Progenitor cell of endocrine pancreas (in vitro differentiated cells): ENCODE results near the gene ADAMTSL2. TPM values are rescaled to one million over a fixed set of nuclear protein-coding genes. Genes with fewer than 3 reads are reported as not detected.

Source experiments
- DNase-seq: peaks from one replicate; pipeline ENCODE4 v3.0.0; 2021; ENCODE audit warnings: low spot score; ENCODE audit not compliant: unreplicated experiment
- H3K27ac Mint-ChIP-seq: 2 replicates; pipeline ENCODE4 v1.8.0; 2021; ENCODE audit warnings: mild to moderate bottlenecking, moderate library complexity, mixed read lengths
- H3K27me3 Mint-ChIP-seq: 2 replicates; pipeline ENCODE4 v1.8.0; 2021; ENCODE audit warnings: mixed read lengths
- H3K36me3 Mint-ChIP-seq: 2 replicates; pipeline ENCODE4 v1.8.0; 2022; ENCODE audit warnings: mixed read lengths; ENCODE audit not compliant: insufficient read depth
- H3K4me1 Mint-ChIP-seq: 2 replicates; pipeline ENCODE4 v1.8.0; 2021; ENCODE audit warnings: low read depth, mixed read lengths
- H3K4me3 Mint-ChIP-seq: 2 replicates; pipeline ENCODE4 v1.8.0; 2021; ENCODE audit warnings: low read depth, mild to moderate bottlenecking, moderate library complexity, mixed read lengths
- H3K9me3 Mint-ChIP-seq: 2 replicates; pipeline ENCODE4 v1.8.0; 2021; ENCODE audit warnings: low read depth, mixed read lengths
- CTCF ChIP-seq: fragments of 200-600 bp; sonication (generic); IDR thresholded peaks from one replicate; pipeline ENCODE4 v1.5.0; 2021; ENCODE audit warnings: antibody characterized with exemption, mild to moderate bottlenecking; ENCODE audit not compliant: unreplicated experiment
- total RNA-seq: library from RNA; stranded (reverse); gene quantifications from 2 replicates; pipeline ENCODE4 v1.2.1, GENCODE V29; 2021

Gene ADAMTSL2
- total RNA-seq, 1 donor from 2014 or later, result 0.14 TPM

- no peak for TF ChIP-seq CTCF
- Mint-ChIP-seq H3K27me3 (peaks cover 76% of the 10 kb centered on the region), H3K4me1 (no peaks in the 10 kb centered on the region)
These were observed 81.2 kb downstream of the ADAMTSL2 start for GRCh38 chr9:133615606-133616188.

GRCh38 chr9:133616643-133617405 is 82.3 kb downstream of the ADAMTSL2 start:
- Mint-ChIP-seq H3K27me3 (peaks cover 73% of the 10 kb centered on the region), H3K36me3 (no peaks in the 10 kb centered on the region)
- no peak for TF ChIP-seq CTCF

More at GRCh38 chr9:133615606-133616188, 81.2 kb downstream of the ADAMTSL2 start:
- Mint-ChIP-seq H3K4me3 (no peak overlapping the region), H3K27ac (no peak overlapping the region), H3K9me3 (no peaks in the 10 kb centered on the region), H3K36me3 (no peaks in the 10 kb centered on the region)
- no peak for DNase-seq

GRCh38 chr9:133618726-133619125 is 84.2 kb downstream of the ADAMTSL2 start:
- no peak overlapping the region for H3K27ac Mint-ChIP-seq
- TF ChIP-seq CTCF, result no peak
- H3K4me3 Mint-ChIP-seq, result no peak overlapping the region
- no peaks in the 10 kb centered on the region for H3K36me3 Mint-ChIP-seq
- no peaks in the 10 kb centered on the region for H3K9me3 Mint-ChIP-seq
- no peak for DNase-seq
- H3K27me3 Mint-ChIP-seq, result peaks cover 68% of the 10 kb centered on the region
- H3K4me1 Mint-ChIP-seq, result no peaks in the 10 kb centered on the region

More at GRCh38 chr9:133616643-133617405, 82.3 kb downstream of the ADAMTSL2 start:
- Mint-ChIP-seq H3K4me3 (no peak overlapping the region), H3K27ac (no peak overlapping the region), H3K4me1 (no peaks in the 10 kb centered on the region), H3K9me3 (no peaks in the 10 kb centered on the region)
- no peak for DNase-seq

- Mint-ChIP-seq H3K27me3 (peaks cover 61% of the 10 kb centered on the region), H3K36me3 (no peaks in the 10 kb centered on the region), H3K4me1 (no peaks in the 10 kb centered on the region)
These were observed 85.3 kb downstream of the ADAMTSL2 start for GRCh38 chr9:133619791-133620190.

More at GRCh38 chr9:133619791-133620190, 85.3 kb downstream of the ADAMTSL2 start:
- H3K4me3 Mint-ChIP-seq, result no peak overlapping the region
- no peak for TF ChIP-seq CTCF
- peaks cover 1% of the 10 kb centered on the region for H3K9me3 Mint-ChIP-seq
- no peak overlapping the region for H3K27ac Mint-ChIP-seq
- DNase-seq, result no peak
